H9 (cell line): ENCODE measurements around the gene NID1. TPM values are rescaled to one million over a fixed set of nuclear protein-coding genes. Genes with fewer than 3 reads are reported as not detected.

Experiments
- DNase-seq: peaks from one replicate; pipeline ENCODE4 v3.0.0-alpha.2; 2017
- H2AFZ ChIP-seq: one replicate; pipeline ENCODE4 v1.6.1; 2013; ENCODE audit warnings: mild to moderate bottlenecking, low read length, control low read depth, moderate library complexity
- H2AK5ac ChIP-seq: 2 replicates; pipeline ENCODE4 v1.6.1; 2013; ENCODE audit warnings: low read length, control low read depth, mixed read lengths; ENCODE audit not compliant: insufficient read length
- H2BK120ac ChIP-seq: one replicate; pipeline ENCODE4 v1.6.1; 2013; ENCODE audit warnings: low read depth, mild to moderate bottlenecking, low read length, control low read depth, inconsistent platforms; ENCODE audit not compliant: poor library complexity, severe bottlenecking
- H2BK12ac ChIP-seq: 2 replicates; pipeline ENCODE4 v1.6.1; 2013; ENCODE audit warnings: low read length, control low read depth, mixed read lengths, low read depth; ENCODE audit not compliant: insufficient read length
- H2BK15ac ChIP-seq: 2 replicates; pipeline ENCODE4 v1.6.1; 2013; ENCODE audit warnings: low read depth, low read length, control low read depth
- H2BK20ac ChIP-seq: one replicate; pipeline ENCODE4 v1.6.1; 2013; ENCODE audit warnings: low read depth, mild to moderate bottlenecking, low read length, control low read depth, inconsistent platforms; ENCODE audit not compliant: poor library complexity, severe bottlenecking
- H2BK5ac ChIP-seq: 2 replicates; pipeline ENCODE4 v1.6.1; 2013; ENCODE audit warnings: low read length, control low read depth, mixed read lengths; ENCODE audit not compliant: insufficient read length
- H3K14ac ChIP-seq: 2 replicates; pipeline ENCODE4 v1.6.1; 2013; ENCODE audit warnings: low read length, control low read depth; ENCODE audit not compliant: insufficient read depth
- H3K18ac ChIP-seq: 2 replicates; pipeline ENCODE4 v1.6.1; 2013; ENCODE audit warnings: low read depth, mild to moderate bottlenecking, mixed read lengths, low read length, control low read depth; ENCODE audit not compliant: insufficient read length
- H3K23ac ChIP-seq: 2 replicates; pipeline ENCODE4 v1.6.1; 2013; ENCODE audit warnings: low read length, control low read depth, mixed read lengths, low read depth; ENCODE audit not compliant: insufficient read length
- H3K23me2 ChIP-seq: 2 replicates; pipeline ENCODE4 v1.6.1; 2013; ENCODE audit warnings: low read depth, mild to moderate bottlenecking, mixed read lengths, low read length, control low read depth; ENCODE audit not compliant: insufficient read length, poor library complexity, severe bottlenecking
- H3K27ac ChIP-seq: 2 replicates; pipeline ENCODE4 v1.5.1; 2013; ENCODE audit warnings: low read length, control low read depth, mixed read lengths, low read depth; ENCODE audit not compliant: insufficient read length
- H3K27me3 ChIP-seq: 2 replicates; pipeline ENCODE4 v1.6.1; 2013; ENCODE audit warnings: low read length, control low read depth, inconsistent platforms; ENCODE audit not compliant: insufficient read depth
- H3K4ac ChIP-seq: 2 replicates; pipeline ENCODE4 v1.6.1; 2013; ENCODE audit warnings: low read depth, mild to moderate bottlenecking, control low read depth, inconsistent platforms, low read length, moderate library complexity
- H3K4me1 ChIP-seq: 2 replicates; pipeline ENCODE4 v1.6.1; 2013; ENCODE audit warnings: low read length, control low read depth, inconsistent platforms; ENCODE audit not compliant: insufficient read depth
- H3K4me2 ChIP-seq: 2 replicates; pipeline ENCODE4 v1.6.1; 2013; ENCODE audit warnings: low read length, control low read depth, mixed read lengths; ENCODE audit not compliant: insufficient read length, insufficient read depth
- H3K56ac ChIP-seq: 2 replicates; pipeline ENCODE4 v1.6.1; 2013; ENCODE audit warnings: low read depth, mild to moderate bottlenecking, mixed read lengths, low read length, control low read depth; ENCODE audit not compliant: insufficient read length
- H3K79me1 ChIP-seq: 2 replicates; pipeline ENCODE4 v1.6.1; 2013; ENCODE audit warnings: low read depth, mild to moderate bottlenecking, moderate library complexity, low read length, control low read depth, inconsistent platforms; ENCODE audit not compliant: insufficient read depth, poor library complexity, severe bottlenecking
- H3K79me2 ChIP-seq: 2 replicates; pipeline ENCODE4 v1.6.1; 2013; ENCODE audit warnings: low read length, control low read depth, inconsistent platforms; ENCODE audit not compliant: insufficient read depth
- H3K9ac ChIP-seq: 2 replicates; pipeline ENCODE4 v1.6.1; 2013; ENCODE audit warnings: low read length, control low read depth, mixed read lengths; ENCODE audit not compliant: insufficient read length; ENCODE audit errors: extremely low read depth
- H3K9me3 ChIP-seq: one replicate; pipeline ENCODE4 v1.6.1; 2013; ENCODE audit warnings: low read depth, low read length, inconsistent platforms; ENCODE audit not compliant: control insufficient read depth
- H3T11ph ChIP-seq: one replicate; pipeline ENCODE4 v1.6.1; 2013; ENCODE audit warnings: mild to moderate bottlenecking, low read length, control low read depth, inconsistent platforms
- H4K20me1 ChIP-seq: one replicate; pipeline ENCODE4 v1.6.1; 2013; ENCODE audit not compliant: control insufficient read depth, insufficient read length, insufficient read depth
- H4K5ac ChIP-seq: 2 replicates; pipeline ENCODE4 v1.6.1; 2013; ENCODE audit warnings: low read depth, mild to moderate bottlenecking, mixed read lengths, low read length, control low read depth; ENCODE audit not compliant: insufficient read length
- H4K8ac ChIP-seq: replicated peaks from 2 replicates; pipeline ENCODE4 v1.6.1; 2013; ENCODE audit warnings: low read length, control low read depth, mixed read lengths, low read depth; ENCODE audit not compliant: insufficient read length
- H4K91ac ChIP-seq: 2 replicates; pipeline ENCODE4 v1.6.1; 2013; ENCODE audit warnings: low read depth, mild to moderate bottlenecking, moderate library complexity, mixed read lengths, low read length, control low read depth; ENCODE audit not compliant: insufficient read length
- H3K27ac Mint-ChIP-seq, 3 experiments: 2 replicates in 2 of 3; 3 replicates in 1 of 3; pipeline ENCODE4 v1.8.0; 2020 to 2021; ENCODE audit warnings: mixed read lengths in 3 of 3, mild to moderate bottlenecking in 1 of 3, moderate library complexity in 1 of 3
- H3K27me3 Mint-ChIP-seq: 2 replicates; pipeline ENCODE4 v1.8.0; 2021; ENCODE audit warnings: low read depth, mild to moderate bottlenecking, moderate library complexity, mixed read lengths
- H3K36me3 Mint-ChIP-seq, 3 experiments: 2 replicates in 2 of 3; 3 replicates in 1 of 3; pipeline ENCODE4 v1.8.0; 2020 to 2021; ENCODE audit warnings: low read depth in 3 of 3, mixed read lengths in 3 of 3; ENCODE audit not compliant: insufficient read depth in 1 of 3
- H3K4me1 Mint-ChIP-seq, 2 experiments: 2 replicates each; pipeline ENCODE4 v1.8.0; 2020; ENCODE audit warnings: mixed read lengths in 2 of 2
- H3K4me3 Mint-ChIP-seq, 2 experiments: 2 replicates in 1 of 2; 3 replicates in 1 of 2; pipeline ENCODE4 v1.8.0; 2020 to 2021; ENCODE audit warnings: mild to moderate bottlenecking in 2 of 2, mixed read lengths in 2 of 2, moderate library complexity in 1 of 2
- H3K9me3 Mint-ChIP-seq, 2 experiments: 2 replicates in 1 of 2; 3 replicates in 1 of 2; pipeline ENCODE4 v1.8.0; 2020; ENCODE audit warnings: mild to moderate bottlenecking in 2 of 2, mixed read lengths in 2 of 2, moderate library complexity in 1 of 2
- CTCF ChIP-seq: fragments of 200-600 bp; sonication (generic); conservative IDR thresholded peaks from 3 replicates; pipeline ENCODE4 v1.8.0; 2021; ENCODE audit warnings: antibody characterized with exemption, mild to moderate bottlenecking
- WGBS: extraction: QIAGEN DNeasy Blood & Tissue Kit; methylation state at CpG from one replicate; pipeline ENCODE4 v1.1.7; 2013; ENCODE audit warnings: missing lambda C conversion rate, low lambda C conversion rate, mixed read lengths; ENCODE audit not compliant: insufficient read length; ENCODE audit errors: extremely low coverage; 5-methylcytosine and 5-hydroxymethylcytosine counted together
- total RNA-seq: library from RNA; stranded (reverse); gene quantifications from 2 replicates; pipeline ENCODE4 v1.2.1, GENCODE V29; 2021

Gene NID1
- total RNA-seq, 1 experiment from 2014 or later: 28.5 TPM

- no peak for TF ChIP-seq CTCF
- Histone ChIP-seq H3K18ac (no peak overlapping the region), H4K91ac (no peak overlapping the region), H2BK12ac (no peak overlapping the region), H3K9me3 (no peaks in the 10 kb centered on the region), H2BK120ac (no peak overlapping the region), H3K56ac (no peak overlapping the region), H2BK20ac (no peak overlapping the region), H2BK5ac (no peak overlapping the region), H3K79me1 (no peaks in the 10 kb centered on the region), H4K20me1 (no peaks in the 10 kb centered on the region), H3K9ac (no peak overlapping the region), H4K8ac (no peak overlapping the region), H2BK15ac (no peak overlapping the region), H4K5ac (no peak overlapping the region), H3K14ac (no peak overlapping the region), H2AFZ (no peak overlapping the region), H3T11ph (no peak overlapping the region), H3K27me3 (no peaks in the 10 kb centered on the region), H3K79me2 (no peaks in the 10 kb centered on the region), H3K4me2 (no peak overlapping the region), H3K4ac (no peak overlapping the region), H2AK5ac (no peak overlapping the region), H3K23me2 (no peaks in the 10 kb centered on the region), H3K23ac (no peak overlapping the region), H3K4me1 (no peaks in the 10 kb centered on the region), H3K27ac (no peak overlapping the region)
- H3K36me3 Mint-ChIP-seq: peaks cover 1 to 11% (median 2%) of the 10 kb centered on the region in 3 experiments; a peak in 5 of 7 replicates
- H3K27ac Mint-ChIP-seq: peak overlapping the region in 1 of 3 experiments; percentile 79; a peak in 1 of 7 replicates
- H3K4me3 Mint-ChIP-seq: no peak overlapping the region
- whole genome bisulfite sequencing: no CpG with 5 or more reads among the region's 15 CpGs
- peaks cover 0 to 4% of the 10 kb centered on the region in 2 experiments; a peak in 1 of 4 replicates for H3K4me1 Mint-ChIP-seq
- no peaks in the 10 kb centered on the region for H3K27me3 Mint-ChIP-seq
- H3K9me3 Mint-ChIP-seq: peaks cover 0 to under 1% of the 10 kb centered on the region in 2 experiments; a peak in 1 of 5 replicates
- DNase-seq: no peak
Observed at GRCh38 chr1:236038034-236038433, 26.9 kb downstream of the NID1 start.
